Prostate gland (tissue), 2 donors: ENCODE data around the gene FBXO40.

Experiments
- POLR2A ChIP-seq: fragments of 450-650 bp; IDR thresholded peaks from one replicate; pipeline ENCODE4 v1.6.1; 2016; ENCODE audit warnings: antibody characterized with exemption, mild to moderate bottlenecking
- POLR2AphosphoS5 ChIP-seq: sonication (generic); formaldehyde crosslinking; IDR thresholded peaks from one replicate; pipeline ENCODE4 v1.6.1; 2017; ENCODE audit warnings: antibody characterized with exemption
- TF ChIP-seq, protein P1 (sequence below), 4 experiments: fragments of 200-600 bp in 2 of 4; fragments of 450-650 bp in 2 of 4; sonication (generic) in 2 of 4; IDR thresholded peaks; 1 replicate in 3 of 4; 2 replicates in 1 of 4; pipeline ENCODE4 v1.5.1; 2016 to 2019; ENCODE audit warnings: antibody characterized with exemption in 4 of 4, mild to moderate bottlenecking in 2 of 4, moderate library complexity in 2 of 4

GRCh38 chr3:121621491-121621890 is 28.3 kb downstream of the FBXO40 start:
- TF ChIP-seq, protein P1, sequence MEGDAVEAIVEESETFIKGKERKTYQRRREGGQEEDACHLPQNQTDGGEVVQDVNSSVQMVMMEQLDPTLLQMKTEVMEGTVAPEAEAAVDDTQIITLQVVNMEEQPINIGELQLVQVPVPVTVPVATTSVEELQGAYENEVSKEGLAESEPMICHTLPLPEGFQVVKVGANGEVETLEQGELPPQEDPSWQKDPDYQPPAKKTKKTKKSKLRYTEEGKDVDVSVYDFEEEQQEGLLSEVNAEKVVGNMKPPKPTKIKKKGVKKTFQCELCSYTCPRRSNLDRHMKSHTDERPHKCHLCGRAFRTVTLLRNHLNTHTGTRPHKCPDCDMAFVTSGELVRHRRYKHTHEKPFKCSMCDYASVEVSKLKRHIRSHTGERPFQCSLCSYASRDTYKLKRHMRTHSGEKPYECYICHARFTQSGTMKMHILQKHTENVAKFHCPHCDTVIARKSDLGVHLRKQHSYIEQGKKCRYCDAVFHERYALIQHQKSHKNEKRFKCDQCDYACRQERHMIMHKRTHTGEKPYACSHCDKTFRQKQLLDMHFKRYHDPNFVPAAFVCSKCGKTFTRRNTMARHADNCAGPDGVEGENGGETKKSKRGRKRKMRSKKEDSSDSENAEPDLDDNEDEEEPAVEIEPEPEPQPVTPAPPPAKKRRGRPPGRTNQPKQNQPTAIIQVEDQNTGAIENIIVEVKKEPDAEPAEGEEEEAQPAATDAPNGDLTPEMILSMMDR (IDR thresholded peaks at IDR 0.05): no peak
- TF ChIP-seq POLR2A (no peak), POLR2AphosphoS5 (no peak)
